Daoy (cell line): ENCODE results near the gene RNF111. TPM values are rescaled to one million over a fixed set of nuclear protein-coding genes. Genes with fewer than 3 reads are reported as not detected.
A peak's percentile ranks its signal among the peaks of the same experiment; 100 is the strongest.
"Not testable (repeated sequence)": the region's sequence is repeated elsewhere in the genome, so short reads cannot be mapped to it uniquely, and the experiment has no call there.

Experiments
- DNase-seq: peaks from one replicate; pipeline ENCODE4 v3.0.0-alpha.2; 2015; ENCODE audit warnings: low read depth
- total RNA-seq: library from RNA; depleted of rRNA; stranded (reverse); fragments of >200 nt; shearing (Covaris generic); gene quantifications from 2 replicates; pipeline ENCODE4 v1.2.3, GENCODE V29; 2014; rRNA removed

The RNF111 gene
- total RNA-seq, 1 experiment from 2014 or later = 7.5 TPM

DNA sequence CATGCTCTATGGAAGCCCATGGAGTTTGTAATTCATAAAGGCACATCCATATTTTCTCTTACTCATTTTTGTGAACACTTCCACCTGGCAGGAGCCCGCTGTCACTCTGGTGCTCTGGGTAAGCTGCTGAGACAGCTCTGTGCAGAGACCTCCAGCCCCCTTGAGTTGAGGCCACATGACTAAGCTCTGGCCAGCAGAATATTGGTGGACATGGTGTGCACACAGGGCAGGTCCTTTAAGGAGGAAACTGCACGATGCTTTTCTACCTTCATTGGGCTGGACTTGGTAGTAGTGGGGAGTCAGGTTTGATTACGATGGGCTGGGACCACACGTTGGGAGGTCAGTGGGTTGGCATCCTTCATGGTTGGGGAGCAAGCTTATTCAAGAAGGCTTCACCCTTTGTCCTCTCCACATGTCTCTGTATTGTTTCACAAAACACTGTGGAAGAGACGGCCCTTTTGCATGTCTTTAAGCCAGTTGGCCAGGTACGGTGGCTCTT, 146.5 kb downstream of the RNF111 start:
- no peak for DNase-seq

DNA sequence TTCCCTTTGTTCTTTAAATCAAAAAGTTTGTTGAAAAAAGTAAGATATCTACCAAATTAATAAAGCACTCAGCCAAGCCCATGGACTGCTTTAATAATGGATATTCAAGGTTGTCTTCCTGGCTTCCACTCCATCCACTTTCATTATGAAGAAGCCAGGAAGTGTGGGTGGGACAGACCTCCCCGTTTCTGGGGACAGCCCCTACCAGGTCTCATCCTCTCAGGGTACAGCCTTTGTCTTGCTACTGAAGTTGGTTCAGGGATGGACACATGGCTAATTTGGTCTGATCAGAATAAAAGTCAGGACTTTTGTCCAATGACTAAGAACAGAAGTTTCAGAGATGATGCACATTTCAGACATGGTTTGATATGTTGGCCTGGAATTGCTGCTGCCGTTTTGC, 150.1 kb downstream of the RNF111 start:
- no peak for DNase-seq

DNA sequence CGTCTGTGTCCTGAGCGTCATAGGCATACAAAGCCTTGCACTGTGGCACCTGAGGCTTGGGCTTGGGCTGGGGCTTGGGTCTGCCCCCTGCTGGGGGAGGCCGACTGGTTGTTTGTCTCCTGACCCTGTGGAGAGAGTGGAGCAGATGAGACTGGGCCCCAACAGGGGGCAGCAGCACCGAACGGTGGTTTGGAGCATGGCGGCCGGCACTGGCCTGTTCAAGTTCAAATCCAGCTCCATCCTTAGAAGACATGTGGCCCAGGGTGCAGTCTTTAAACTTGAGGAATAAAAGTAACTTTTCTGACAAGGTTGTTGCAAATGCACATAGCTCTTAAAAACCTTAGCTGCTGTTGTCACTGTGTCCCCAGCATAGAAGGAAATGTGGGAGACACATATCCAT, 150.8 kb downstream of the RNF111 start:
- peak; percentile 75 for DNase-seq

DNA sequence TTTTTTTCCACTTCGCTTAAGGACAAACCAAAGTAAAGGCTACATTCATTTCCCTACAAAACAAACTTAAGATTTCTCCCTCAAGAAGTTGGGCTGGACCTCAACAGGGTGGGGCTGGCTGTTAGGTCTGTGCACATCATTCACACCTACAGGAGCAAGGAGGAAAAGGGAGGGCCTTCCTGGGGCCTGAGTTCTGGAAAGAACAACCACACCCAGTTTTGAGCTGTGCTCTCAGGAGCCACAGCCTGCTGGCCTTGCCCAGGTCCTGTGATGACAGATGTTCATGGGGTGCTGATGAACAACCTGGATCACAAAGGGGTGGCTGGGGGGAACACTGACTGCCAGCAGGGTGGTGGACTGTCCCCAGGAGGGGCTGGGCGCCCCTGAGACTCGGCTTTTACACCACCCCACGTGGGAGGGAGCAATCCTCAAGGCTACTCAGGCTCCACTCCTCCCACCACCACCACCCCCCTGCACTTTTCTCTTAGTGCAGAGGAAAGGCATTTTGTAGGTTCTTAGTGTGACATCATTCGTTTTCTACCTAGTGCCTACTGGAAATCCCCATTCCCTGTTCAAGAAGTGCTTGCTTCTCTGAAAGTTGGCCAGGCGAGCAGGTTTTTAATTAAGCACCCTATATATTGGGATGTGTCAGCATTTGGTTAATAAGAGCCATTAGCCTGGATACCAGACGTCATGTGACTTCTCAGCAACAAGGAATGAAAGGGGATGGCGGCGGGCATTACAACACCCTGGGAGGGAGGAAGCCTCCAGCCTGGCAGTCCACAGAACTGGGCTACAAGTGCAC, 153.2 kb downstream of the RNF111 start:
- no peak for DNase-seq

DNA sequence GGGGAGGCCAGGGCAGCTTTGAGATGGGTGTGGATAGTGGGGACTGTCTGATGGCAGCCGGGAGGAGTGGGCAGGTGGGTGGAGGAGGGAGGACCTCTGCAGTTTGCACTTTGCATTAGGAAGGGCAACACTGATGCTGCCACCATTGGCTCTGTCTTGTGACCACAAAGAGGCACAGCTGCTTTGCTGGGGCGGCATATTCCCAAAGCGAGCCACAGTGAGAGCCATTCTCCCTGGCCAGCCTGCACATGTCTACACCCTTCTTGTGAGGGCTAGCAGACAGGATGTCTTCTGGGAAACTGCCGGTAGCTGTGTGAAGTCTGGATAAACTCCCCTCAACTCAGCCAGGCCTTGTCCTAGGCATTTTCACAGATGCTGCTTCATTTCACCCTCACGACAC, 155.8 kb downstream of the RNF111 start:
- no peak for DNase-seq

GRCh38 chr15:59144594-59144993, 157.1 kb downstream of the RNF111 start:
- not testable (repeated sequence) for DNase-seq

Other genes with a start within 250 kb of the RNF111 start
- gene ADAM10, start 238.0 kb upstream of the RNF111 start, total RNA-seq = 54.6 and 69.8 TPM in 2 replicates
- gene MINDY2, start 216.4 kb upstream of the RNF111 start, total RNA-seq = 7.7 and 10.3 TPM in 2 replicates
- 53.9 and 67.3 TPM in 2 replicates for gene SLTM, start 54.0 kb upstream of the RNF111 start, total RNA-seq
- gene CCNB2, start 117.5 kb downstream of the RNF111 start, total RNA-seq = 124 and 128 TPM in 2 replicates
- not detected in 2 replicates for gene LDHAL6B, start 219.2 kb downstream of the RNF111 start, total RNA-seq